Stimulated activated CD4-positive, alpha-beta T cell treated with anti-CD3 and anti-CD28 coated beads, Interleukin-15, amount 100 ng/mL, for 48 hours (primary cell): ENCODE data around the gene FAM170B.

Experiments
- DNase-seq, 2 donors: peaks; one replicate each; pipeline ENCODE4 v3.0.0-alpha.2; 2020; ENCODE audit warnings: low read depth in 2 of 2

Gene FAM170B

GRCh38 chr10:49123981-49124950 lies 9.6 kb downstream of the FAM170B start:
- no peak for DNase-seq

GRCh38 chr10:49120911-49121310 lies 12.9 kb downstream of the FAM170B start:
- DNase-seq, result no peak

DNA sequence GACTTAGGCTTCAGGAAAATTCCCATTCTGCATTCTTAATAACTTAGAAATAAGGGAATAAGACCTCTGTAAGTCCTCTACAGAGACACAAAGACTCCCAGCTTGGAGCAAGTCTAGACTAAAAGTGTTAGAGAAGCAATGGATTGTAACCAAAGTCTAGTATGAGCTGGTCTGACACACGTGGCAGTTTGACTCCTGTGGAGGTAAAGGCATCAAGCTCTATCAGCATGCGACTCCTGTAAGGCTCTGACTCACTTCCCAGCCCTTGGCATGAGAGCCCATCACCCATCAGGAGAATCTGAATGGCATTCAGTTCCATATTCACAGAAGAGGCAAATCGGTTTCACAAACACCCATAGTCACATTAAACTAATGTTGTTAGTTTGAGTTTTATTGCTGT lies 14.1 kb downstream of the FAM170B start:
- no peak for DNase-seq

DNA sequence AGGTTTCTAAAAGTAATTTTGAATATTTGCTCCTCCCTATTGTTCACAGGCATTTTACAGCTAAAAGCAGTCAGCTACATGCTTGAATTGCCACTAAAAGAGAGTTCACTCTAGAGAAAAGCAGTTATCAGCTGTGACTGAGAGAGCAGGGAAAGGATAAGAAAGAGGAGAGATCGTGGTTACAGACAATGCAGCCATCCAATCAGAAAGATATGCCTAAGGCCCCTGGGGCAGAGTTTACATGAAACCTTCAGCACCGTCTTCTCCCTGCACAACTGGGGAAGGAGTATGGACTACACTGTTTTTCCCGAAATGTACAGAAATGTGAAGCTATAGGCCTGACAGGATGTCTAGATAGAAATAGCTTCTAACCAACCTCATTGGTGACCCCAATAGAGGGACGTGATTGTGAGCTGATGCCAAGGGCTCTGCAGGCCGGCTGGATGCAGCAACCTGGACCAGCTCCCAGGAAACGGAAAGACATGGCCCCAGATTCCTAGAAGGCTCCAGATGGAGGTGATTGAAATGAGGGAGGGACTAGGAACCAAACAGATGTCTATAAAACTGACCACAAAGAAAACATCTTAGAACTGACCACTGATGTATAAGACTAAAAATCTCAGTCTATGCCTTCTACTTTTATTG lies 15.3 kb downstream of the FAM170B start:
- no peak for DNase-seq

DNA sequence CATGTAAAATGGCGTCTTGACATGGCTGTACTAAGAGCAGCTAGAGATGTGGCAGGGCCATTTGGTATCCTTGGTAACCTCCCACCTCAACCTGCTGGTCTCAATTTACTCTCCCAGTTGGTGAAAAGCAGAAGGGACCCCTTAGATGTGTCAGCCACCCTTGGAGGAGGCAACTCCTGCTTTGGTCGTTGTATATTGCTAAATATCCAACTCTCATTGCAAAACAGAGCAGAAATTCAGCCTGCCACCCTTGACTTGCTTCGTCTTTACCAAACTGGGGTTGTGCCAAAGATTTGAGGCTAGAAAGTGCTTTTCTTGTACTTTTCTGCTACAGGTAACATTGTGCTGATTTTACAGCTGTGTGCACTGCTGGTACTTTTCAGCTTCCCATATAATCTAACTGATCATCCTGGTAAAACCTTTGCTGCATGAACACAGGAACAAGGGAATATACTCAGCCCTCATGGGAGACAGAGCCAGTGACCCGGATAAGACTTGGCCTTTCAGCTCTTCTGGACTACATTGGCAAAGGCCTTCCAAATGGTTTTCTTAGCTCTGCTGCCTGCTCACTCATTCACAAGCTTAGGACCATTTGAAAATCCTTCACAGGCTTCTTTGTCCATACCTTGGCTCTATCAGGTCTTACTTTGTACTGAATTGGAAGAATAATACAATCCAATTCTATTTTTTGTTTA lies 16.3 kb downstream of the FAM170B start:
- DNase-seq, result no peak

- DNase-seq, result no peak
These were observed 17.1 kb downstream of the FAM170B start for GRCh38 chr10:49116509-49117375.

- DNase-seq, result no peak
These were observed 17.9 kb downstream of the FAM170B start for GRCh38 chr10:49115796-49116508.

DNA sequence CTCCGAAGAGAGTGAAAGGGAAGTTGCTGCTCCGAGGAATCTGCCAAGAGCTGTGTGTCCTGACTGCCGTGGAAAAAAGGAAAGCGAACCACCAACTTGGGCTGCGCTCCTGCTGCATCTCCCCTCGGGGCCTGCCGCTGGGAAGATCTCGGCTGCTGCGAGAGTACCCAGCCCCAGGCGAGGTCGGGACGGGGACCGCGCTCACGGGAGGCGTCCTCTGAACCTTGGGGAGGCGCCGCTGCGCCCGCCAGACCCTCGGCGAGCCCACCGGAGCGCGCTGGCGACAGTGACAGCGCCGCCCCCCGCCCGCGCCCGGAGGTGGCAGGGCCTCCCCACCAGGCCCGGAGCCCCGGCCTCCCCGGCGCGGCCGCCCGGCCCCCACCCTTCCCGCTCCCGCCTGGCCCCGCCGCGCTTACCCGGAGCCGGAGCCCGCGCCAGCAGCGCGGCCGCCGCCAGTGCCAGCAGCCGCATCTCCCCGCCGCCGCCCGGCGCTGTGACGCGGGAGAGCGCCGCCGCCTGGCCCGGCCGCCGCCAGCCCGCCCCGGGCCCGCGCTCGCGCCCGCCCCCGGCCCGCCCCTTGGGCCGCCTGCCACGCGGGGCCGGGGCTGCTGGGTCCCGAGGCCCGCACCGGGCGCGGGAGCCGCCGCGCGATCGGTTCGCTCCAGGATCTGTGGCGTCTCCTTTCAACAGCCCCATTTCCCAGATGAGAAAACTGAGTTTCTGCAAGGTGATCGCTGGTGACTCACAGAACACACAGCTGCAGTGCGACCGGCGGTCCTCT lies 18.6 kb downstream of the FAM170B start, which contains the start of gene VSTM4:
Gene VSTM4 (minus strand): TSS at position 508 of the 781 bp plus-strand sequence. CDS start 37 bp downstream, at position 471.
- no peak for DNase-seq

DNA sequence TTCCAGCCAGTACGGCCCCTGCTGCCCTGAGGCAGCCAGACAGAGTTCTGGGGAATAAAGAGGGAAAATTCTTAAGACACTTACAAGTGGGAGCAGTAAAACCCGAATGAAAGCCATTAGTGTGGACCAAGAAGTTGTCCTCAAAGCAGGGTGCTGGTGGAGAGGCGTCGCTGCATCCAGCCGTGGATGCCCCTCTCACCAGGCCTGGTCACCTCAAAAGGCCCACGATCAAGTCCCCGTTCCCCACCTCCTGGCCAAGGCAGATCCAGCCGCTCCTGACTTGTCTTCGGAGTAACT lies 19.2 kb downstream of the FAM170B start:
- DNase-seq, result no peak

GRCh38 chr10:49113741-49114141 lies 20.1 kb downstream of the FAM170B start:
- no peak for DNase-seq

DNA sequence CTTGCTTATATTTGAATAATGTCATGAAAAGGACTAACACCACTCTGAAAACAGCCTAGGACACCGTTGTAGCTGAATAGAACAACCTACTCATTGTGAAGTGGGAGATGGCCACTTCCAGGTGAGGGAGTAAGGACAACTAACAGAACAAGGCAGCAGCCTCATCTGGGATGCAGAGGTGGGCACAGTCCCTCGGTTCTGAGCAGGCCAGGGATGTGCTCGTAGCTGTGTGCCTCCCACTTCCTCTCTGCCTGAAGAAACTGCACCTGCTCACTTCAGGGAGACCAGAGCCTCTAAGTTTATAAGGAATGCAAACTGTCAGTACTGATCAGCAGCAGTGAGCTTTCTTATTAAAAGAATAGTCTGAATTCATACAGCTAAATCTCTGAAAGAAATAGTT lies 21.0 kb downstream of the FAM170B start:
- no peak for DNase-seq

- no peak for DNase-seq
These were observed 21.7 kb downstream of the FAM170B start for GRCh38 chr10:49112098-49112497.

DNA sequence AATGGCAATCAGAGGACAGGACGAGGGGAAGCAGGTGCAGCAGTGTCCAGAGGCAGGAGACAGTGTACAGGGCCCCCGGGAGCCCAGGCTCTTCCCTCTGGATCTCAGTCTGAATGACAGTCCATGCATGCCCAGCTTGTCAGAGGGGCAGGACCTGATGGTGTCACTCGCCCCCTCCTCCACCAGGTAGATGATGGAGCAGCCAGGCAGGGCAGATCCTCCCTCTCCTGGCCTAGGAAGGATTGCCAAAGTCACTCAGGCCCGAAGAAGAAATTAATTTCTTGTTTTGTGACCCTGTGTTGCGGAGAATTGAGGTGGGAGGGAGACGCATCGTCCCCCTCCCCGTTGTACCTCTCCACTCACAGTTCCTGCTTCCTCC lies 22.5 kb downstream of the FAM170B start:
- no peak for DNase-seq

- DNase-seq, result no peak
These were observed 23.0 kb downstream of the FAM170B start for GRCh38 chr10:49110684-49111319.

DNA sequence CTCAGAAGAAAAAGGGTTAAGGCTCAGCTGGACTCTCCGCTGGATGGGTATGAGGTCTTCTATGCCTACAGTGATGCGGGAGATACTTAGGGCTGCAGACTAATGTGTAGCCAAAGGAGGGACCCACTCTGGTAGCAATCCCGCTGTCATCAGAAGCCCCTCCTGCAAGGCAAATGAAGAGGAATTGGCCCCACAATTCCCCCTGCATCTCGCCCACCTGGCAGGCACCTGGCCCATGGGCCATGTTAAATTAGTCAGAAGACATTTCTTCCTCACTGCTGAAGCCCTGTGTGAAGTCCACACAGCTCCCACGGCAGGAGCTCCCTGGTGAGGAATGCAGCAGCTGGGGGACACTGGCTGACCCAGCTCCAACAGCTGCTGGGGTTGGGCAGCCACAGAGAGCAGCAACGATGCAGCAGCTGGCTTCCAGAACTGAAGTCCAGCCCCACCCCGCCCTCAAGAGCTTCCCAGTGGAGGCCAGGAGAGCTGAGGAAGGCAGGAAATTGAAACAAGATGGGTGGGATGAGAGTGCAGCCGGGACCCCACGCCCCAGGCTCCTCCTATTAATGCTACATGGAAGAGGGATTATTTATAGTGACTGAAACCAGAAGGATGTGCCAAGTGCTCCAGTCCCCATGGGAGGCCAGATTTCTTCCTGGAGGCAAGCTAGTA lies 24.0 kb downstream of the FAM170B start:
- no peak for DNase-seq

DNA sequence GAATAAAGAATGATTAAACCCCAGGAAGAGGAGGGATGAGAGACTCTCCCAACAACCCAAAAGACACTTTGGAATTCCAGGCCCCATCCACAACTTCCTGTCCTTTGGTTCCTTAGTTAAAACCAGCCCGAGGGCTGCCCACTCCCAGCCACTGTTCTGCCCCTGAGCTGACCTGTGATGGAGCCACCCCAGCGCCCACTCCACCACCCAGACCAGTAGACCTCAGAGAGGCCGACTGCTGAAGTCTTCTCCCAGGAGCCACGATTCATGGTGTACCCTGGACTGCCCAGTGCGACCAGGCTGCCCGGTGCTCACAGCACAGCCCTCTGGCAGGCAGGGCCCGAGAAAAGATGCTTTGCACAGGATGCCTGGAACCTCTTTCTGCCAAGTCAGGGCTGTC lies 25.2 kb downstream of the FAM170B start:
- no peak for DNase-seq

DNA sequence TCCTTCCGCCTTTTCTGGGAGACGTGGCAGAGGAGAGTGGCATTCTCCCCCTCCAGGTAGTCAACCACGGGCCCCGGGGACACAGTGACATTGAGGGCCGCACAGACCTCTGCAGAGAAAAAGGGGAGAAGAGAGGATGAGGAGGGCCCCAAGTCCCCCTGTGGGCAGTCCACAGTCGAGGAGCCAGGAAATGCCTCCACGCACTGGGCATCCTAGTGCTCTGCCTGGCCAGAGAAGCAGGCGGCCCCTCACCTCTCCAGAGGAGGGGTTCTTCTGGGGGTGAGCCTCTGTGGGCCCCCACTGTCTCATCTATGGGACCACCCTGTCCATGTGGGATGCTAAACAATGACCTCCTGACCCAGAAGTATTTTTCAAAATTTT lies 25.9 kb downstream of the FAM170B start:
- DNase-seq, result no peak

- no peak for DNase-seq
These were observed 26.5 kb downstream of the FAM170B start for GRCh38 chr10:49107111-49107886.
